Measurements from ENCODE around the gene AK9.
A peak's percentile ranks its signal among the peaks of the same experiment; 100 is the strongest.
"Not testable (repeated sequence)": the region's sequence is repeated elsewhere in the genome, so short reads cannot be mapped to it uniquely, and the experiment has no call there.

The AK9 gene

GRCh38 chr6:109609737-109610136, 81.3 kb downstream of the AK9 start:
- no peak overlapping the region for H3K4me3 ChIP-seq (ENCODE audit: low read depth, low read length)
- TF ChIP-seq, protein P1, sequence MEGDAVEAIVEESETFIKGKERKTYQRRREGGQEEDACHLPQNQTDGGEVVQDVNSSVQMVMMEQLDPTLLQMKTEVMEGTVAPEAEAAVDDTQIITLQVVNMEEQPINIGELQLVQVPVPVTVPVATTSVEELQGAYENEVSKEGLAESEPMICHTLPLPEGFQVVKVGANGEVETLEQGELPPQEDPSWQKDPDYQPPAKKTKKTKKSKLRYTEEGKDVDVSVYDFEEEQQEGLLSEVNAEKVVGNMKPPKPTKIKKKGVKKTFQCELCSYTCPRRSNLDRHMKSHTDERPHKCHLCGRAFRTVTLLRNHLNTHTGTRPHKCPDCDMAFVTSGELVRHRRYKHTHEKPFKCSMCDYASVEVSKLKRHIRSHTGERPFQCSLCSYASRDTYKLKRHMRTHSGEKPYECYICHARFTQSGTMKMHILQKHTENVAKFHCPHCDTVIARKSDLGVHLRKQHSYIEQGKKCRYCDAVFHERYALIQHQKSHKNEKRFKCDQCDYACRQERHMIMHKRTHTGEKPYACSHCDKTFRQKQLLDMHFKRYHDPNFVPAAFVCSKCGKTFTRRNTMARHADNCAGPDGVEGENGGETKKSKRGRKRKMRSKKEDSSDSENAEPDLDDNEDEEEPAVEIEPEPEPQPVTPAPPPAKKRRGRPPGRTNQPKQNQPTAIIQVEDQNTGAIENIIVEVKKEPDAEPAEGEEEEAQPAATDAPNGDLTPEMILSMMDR (IDR thresholded peaks at IDR 0.05; ENCODE audit: borderline replicate concordance, insufficient read depth, low read depth, low read length) = no peak

- TF ChIP-seq, protein P1 (IDR thresholded peaks at IDR 0.05; ENCODE audit: borderline replicate concordance, insufficient read depth, low read depth, low read length) = no peak
- no peak overlapping the region for H3K4me3 ChIP-seq (ENCODE audit: low read depth, low read length)
These were observed 84.6 kb downstream of the AK9 start for GRCh38 chr6:109606359-109606758.

DNA sequence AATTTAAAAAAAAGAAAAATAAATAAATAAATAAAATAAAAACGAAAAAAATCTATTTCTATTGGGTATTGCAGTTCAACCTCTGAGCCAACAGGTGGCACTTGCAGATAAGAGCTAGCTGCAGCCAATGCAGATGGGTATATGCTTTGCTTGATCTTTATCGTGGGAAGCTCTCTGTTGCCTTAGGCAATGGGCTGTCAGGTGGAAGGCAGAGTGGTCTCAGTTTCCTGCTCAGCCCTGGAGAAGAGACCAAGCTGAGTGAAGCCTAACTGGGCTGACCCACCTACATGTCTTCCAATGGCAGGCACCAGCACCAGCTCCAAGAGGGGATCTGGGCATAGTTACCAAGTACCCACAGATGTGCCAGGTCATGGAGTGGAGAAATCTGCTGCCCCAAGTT, 95.0 kb downstream of the AK9 start:
- TF ChIP-seq, protein P1 (IDR thresholded peaks at IDR 0.05; ENCODE audit: borderline replicate concordance, insufficient read depth, low read depth, low read length) = peak; percentile 49; the same call in 1 of the 2 replicates
- no peak overlapping the region for H3K4me3 ChIP-seq (ENCODE audit: low read depth, low read length)

- TF ChIP-seq, protein P1 (IDR thresholded peaks at IDR 0.05; ENCODE audit: borderline replicate concordance, insufficient read depth, low read depth, low read length) = no peak
- H3K4me3 ChIP-seq (ENCODE audit: low read depth, low read length) = no peak overlapping the region
These were observed 110.5 kb downstream of the AK9 start for GRCh38 chr6:109580519-109580918.

GRCh38 chr6:109579361-109579760, 111.6 kb downstream of the AK9 start:
- TF ChIP-seq, protein P1 (IDR thresholded peaks at IDR 0.05; ENCODE audit: borderline replicate concordance, insufficient read depth, low read depth, low read length) = no peak

DNA sequence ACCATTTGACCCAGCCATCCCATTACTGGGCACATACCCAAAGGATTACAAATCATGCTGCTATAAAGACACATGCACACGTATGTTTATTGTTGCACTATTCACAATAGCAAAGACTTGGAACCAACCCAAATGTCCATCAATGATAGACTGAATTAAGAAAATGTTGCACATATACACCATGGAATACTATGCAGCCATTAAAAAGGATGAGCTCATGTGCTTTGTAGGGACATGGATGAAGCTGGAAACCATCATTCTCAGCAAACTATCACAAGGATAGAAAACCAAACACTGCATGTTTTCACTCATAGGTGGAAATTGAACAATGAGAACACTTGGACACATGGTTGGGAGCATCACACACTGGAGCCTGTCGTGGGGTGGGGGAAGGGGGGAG, 121.1 kb downstream of the AK9 start:
- not testable (repeated sequence) for H3K4me3 ChIP-seq (ENCODE audit: low read depth, low read length)

More at GRCh38 chr6:109579361-109579760, 111.6 kb downstream of the AK9 start:
- no peak overlapping the region for H3K4me3 ChIP-seq (ENCODE audit: low read depth, low read length)

- TF ChIP-seq, protein P1 (IDR thresholded peaks at IDR 0.05; ENCODE audit: borderline replicate concordance, insufficient read depth, low read depth, low read length) = no peak
- H3K4me3 ChIP-seq (ENCODE audit: low read depth, low read length) = no peak overlapping the region
These were observed 129.2 kb downstream of the AK9 start for GRCh38 chr6:109561844-109562243.

GRCh38 chr6:109531446-109531845, 159.6 kb downstream of the AK9 start:
- TF ChIP-seq, protein P1 (IDR thresholded peaks at IDR 0.05; ENCODE audit: borderline replicate concordance, insufficient read depth, low read depth, low read length) = no peak
- H3K4me3 ChIP-seq (ENCODE audit: low read depth, low read length) = no peak overlapping the region
